GM23248 (cell line): Measurements from ENCODE around the gene ABCC1.

Source experiments
- EZH2 ChIP-seq: fragments of 200-600 bp; sonication (generic); IDR thresholded peaks from 2 replicates; pipeline ENCODE4 v1.6.1; 2018; ENCODE audit warnings: antibody characterized with exemption, mild to moderate bottlenecking; ENCODE audit not compliant: insufficient read depth, poor library complexity, severe bottlenecking
- EZH2phosphoT487 ChIP-seq: fragments of 200-600 bp; sonication (generic); IDR thresholded peaks from 2 replicates; pipeline ENCODE4 v1.6.1; 2018; ENCODE audit warnings: antibody characterized with exemption, moderate library complexity, mild to moderate bottlenecking, low read depth; ENCODE audit not compliant: insufficient read depth

GRCh38 chr16:15946257-15947044 lies 3.0 kb upstream of the ABCC1 start:
- no peak for TF ChIP-seq EZH2phosphoT487
- TF ChIP-seq EZH2, result no peak
